Activated CD4-positive, alpha-beta T cell treated with anti-CD3 and anti-CD28 coated beads for 36 hours (primary cell): ENCODE data around the gene TRAK1. TPM values are rescaled to one million over a fixed set of nuclear protein-coding genes. Genes with fewer than 3 reads are reported as not detected.

ENCODE experiments used
- ATAC-seq: fragments of 200-7000 bp; cut with Tn5 transposase; one replicate; pipeline ENCODE4 v1.10.0; 2021; ENCODE audit warnings: mild to moderate bottlenecking, moderate library complexity
- CTCF ChIA-PET: fragments of 350-600 bp; sonication (Branson Sonifier 250); formaldehyde crosslinking; loops from one replicate; lab custom pipeline; 2021; ENCODE audit warnings: antibody characterized with exemption; lab: Charles Lee
- POLR2A ChIA-PET: fragments of 350-600 bp; sonication (Branson Sonifier 250); formaldehyde crosslinking; loops from one replicate; lab custom pipeline; 2021; ENCODE audit warnings: antibody characterized with exemption, inconsistent platforms; lab: Charles Lee
- DNase-seq: peaks from one replicate; pipeline ENCODE4 v3.0.0-alpha.2; 2020
- H3K27ac Mint-ChIP-seq: one replicate; pipeline ENCODE4 v1.8.0; 2021; ENCODE audit warnings: mixed read lengths
- H3K27me3 Mint-ChIP-seq: one replicate; pipeline ENCODE4 v1.8.0; 2021; ENCODE audit warnings: mixed read lengths
- H3K36me3 Mint-ChIP-seq: one replicate; pipeline ENCODE4 v1.8.0; 2021; ENCODE audit warnings: low read depth, mixed read lengths
- H3K4me1 Mint-ChIP-seq: one replicate; pipeline ENCODE4 v1.8.0; 2021; ENCODE audit warnings: mixed read lengths
- H3K4me3 Mint-ChIP-seq: one replicate; pipeline ENCODE4 v1.8.0; 2021; ENCODE audit warnings: mild to moderate bottlenecking, moderate library complexity, mixed read lengths
- H3K9me3 Mint-ChIP-seq: one replicate; pipeline ENCODE4 v1.8.0; 2021; ENCODE audit warnings: low read depth, mixed read lengths
- intact Hi-C, 2 experiments: fragments of 100-400 bp; cut with DNase I in 1 of 2; cut with micrococcal nuclease in 1 of 2; formaldehyde crosslinking; loops; one replicate each; pipeline versions ENCODE4 v1.14.2 to v1.15.1; 2022 to 2024; cut with DNase I, micrococcal nuclease
- total RNA-seq, 2 experiments: library from RNA; stranded (reverse); gene quantifications; one replicate each; pipeline ENCODE4 v1.2.3, GENCODE V29; 2021

The TRAK1 gene
- total RNA-seq, 2 experiments from 2014 or later = 22.4 to 23.6 TPM

DNA sequence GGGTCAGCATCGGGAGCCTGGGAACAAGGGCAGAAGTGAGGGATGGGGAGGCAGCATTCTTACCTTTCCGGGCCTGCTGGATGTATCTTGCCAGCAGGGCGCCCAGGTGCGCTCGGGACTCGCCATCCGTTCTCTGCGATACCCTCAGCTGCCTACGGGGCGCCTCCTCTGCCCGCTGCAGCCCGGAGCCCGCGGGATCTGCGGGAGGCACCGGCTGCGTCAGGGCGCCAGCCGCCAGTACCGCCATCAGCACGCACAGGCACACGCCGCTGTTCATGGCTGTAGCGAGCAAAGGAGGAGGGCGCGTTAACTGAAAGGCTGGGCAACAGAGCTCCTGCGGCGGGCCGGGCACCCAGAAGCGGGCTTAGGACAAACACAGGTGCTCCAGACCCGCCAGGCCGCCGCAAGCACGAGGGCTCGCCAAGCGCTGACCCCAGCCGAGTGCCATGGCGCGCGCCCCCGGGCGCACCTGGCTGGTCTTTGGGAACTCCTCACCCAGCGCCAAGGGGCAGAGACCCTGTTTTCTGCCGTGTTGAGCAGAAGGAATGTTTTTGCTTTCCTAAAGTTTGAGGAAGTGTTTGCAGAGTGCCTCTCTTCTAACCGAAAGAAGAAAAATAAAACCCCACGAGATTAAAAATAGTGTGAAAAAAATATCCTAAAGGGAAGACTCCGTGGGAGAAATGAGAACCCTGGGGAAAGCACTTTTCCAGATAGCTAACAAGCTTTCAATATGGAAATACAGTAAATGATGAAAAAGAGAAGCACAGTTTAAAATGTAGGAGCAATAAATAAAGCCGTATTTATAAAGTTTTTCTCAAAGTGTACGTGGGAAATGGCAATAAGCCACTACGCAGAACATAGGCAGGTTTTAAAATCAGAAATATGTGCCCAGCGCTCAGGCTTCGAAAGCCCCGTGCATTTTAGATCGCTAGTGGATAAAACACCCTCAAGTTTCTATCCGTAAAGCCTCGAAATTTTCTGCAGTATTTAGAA, 172.5 kb downstream of the TRAK1 start:
- no peak overlapping the region for H3K27ac Mint-ChIP-seq
- H3K4me1 Mint-ChIP-seq = peaks cover 9% of the 10 kb centered on the region
- H3K9me3 Mint-ChIP-seq = no peaks in the 10 kb centered on the region
- ChIA-PET POLR2A (no interaction called here), CTCF (interaction anchor here (0.5 to 2.0 kb wide), 6 partner anchors 9 to 1420 kb away, joined by 3 to 13 read pairs (median 6); no protein-coding TSS in a partner anchor)
- ATAC-seq = peak; percentile 60
- peaks cover 53% of the 10 kb centered on the region for H3K27me3 Mint-ChIP-seq
- no peak overlapping the region for H3K4me3 Mint-ChIP-seq
- no peaks in the 10 kb centered on the region for H3K36me3 Mint-ChIP-seq
- intact Hi-C loops = loop anchor here in 1 of 2 experiments (1.0 kb wide), 1 partner anchor 16 kb away; no protein-coding TSS in a partner anchor
- DNase-seq = peak; percentile 51

DNA sequence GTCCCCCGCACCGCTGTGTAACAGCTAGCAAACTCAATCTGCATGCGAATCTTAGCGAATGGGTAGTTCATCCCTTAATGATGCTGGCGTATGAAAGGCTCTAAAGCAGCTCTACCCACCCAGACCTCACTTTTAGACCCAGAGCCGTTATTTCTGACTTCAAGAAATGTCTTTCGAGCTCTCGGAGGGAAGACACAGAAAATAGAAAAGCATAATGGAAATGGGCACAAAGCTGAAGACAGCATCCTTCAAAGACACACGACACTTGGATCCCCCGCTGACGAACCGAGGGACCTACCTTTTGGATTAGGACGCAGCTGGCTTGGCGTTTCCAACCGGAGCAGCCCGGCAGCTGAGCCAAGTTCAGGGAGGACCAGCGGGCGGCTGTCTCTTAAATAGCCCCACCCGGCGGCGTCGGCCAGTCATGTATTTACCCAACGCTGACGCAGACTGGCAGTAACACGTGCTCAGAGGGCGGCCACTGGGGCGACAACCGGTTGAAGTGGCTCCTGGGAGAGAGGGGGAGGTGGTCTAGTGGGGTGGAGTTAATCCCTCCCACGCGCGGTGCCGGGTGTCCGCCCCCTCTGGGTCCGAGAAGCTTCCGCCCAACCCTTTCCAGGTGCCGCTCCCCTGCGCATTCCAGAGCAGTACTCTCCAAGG, 173.4 kb downstream of the TRAK1 start:
- no peak overlapping the region for H3K4me3 Mint-ChIP-seq
- DNase-seq (peak; percentile 60), ATAC-seq (peak; percentile 58)
- intact Hi-C loops = loop anchor here in 1 of 2 experiments (1.0 kb wide), 1 partner anchor 17 kb away; no protein-coding TSS in a partner anchor
- ChIA-PET POLR2A (no interaction called here), CTCF (interaction anchor here (0.8 to 1.7 kb wide), 2 partner anchors 8 to 179 kb away, joined by 5 to 8 read pairs; no protein-coding TSS in a partner anchor)
- H3K36me3 Mint-ChIP-seq = no peaks in the 10 kb centered on the region
- H3K27ac Mint-ChIP-seq = no peak overlapping the region
- no peaks in the 10 kb centered on the region for H3K9me3 Mint-ChIP-seq
- peaks cover 57% of the 10 kb centered on the region for H3K27me3 Mint-ChIP-seq
- peaks cover 9% of the 10 kb centered on the region for H3K4me1 Mint-ChIP-seq

DNA sequence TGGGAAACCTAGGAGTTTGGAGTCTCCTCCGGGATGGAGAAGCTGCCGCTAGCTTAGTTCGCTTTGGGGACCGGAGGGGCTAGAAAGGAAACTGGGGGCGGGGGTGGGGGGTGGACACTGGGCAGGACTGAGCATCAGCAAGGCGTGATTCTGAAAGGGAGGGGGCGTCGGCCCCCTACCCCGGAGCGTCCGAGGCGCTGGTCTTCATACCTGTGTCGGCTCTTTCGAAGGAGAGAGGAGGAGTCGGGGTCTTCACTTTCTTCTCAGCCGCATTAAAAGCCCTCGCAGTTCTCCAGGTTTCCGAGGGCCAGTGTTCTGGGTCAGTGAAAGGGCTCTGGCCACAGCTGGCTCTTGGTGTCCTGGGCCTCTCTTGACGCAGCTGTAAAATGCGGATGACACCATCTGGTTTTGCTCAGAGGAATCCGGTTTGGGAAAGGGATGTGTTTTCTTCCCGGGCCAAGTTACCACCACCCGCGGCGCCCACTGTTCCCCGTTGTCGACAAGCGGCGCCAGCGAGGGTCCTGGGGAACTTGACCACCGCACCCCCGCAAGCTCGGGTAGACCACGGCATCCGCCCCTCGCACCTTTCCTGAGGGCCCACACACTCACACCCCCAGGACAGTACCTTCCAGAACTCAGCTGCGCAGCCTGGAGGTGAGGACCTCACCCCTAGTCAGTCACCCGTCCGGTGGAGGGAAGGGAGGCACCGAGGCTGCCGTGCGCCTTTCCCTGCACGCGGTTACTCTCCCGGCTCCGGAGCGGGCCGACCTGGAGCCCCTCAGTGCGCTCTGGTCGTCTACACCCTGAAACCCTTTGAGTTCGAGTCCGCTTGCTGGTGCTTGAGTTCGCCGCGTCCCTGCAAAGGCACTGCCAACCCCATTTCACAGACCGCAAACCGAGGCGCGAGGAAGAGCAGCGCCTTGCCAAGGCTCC, 174.2 kb downstream of the TRAK1 start:
- no peak for DNase-seq
- H3K9me3 Mint-ChIP-seq = no peaks in the 10 kb centered on the region
- no peaks in the 10 kb centered on the region for H3K36me3 Mint-ChIP-seq
- no peak overlapping the region for H3K27ac Mint-ChIP-seq
- ATAC-seq = no peak
- H3K4me3 Mint-ChIP-seq = no peak overlapping the region
- ChIA-PET POLR2A (no interaction called here), CTCF (interaction anchor here (1.7 kb wide), 1 partner anchor 178 kb away, joined by 8 read pairs; no protein-coding TSS in a partner anchor)
- peaks cover 9% of the 10 kb centered on the region for H3K4me1 Mint-ChIP-seq
- intact Hi-C loops = no loop called here
- H3K27me3 Mint-ChIP-seq = peaks cover 60% of the 10 kb centered on the region

DNA sequence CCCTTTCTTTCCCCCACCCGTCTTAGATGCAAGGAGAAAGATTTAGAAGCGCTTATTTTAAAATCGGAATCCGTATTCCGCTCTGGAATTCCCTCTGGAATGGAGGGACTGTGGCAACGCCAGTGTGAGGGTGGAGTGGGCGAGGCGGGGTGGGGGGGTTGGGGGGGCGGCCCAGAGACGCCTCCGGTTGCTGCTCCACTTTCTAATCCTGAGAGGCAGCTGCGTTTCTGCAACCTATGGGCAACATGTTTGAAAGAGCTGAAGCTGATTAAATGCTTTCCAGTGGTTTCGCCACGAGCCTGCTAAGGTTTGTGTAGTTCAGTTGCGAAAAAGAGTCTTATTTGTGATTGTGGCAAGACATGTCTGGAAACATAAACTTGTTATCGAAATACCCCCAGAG, 174.9 kb downstream of the TRAK1 start, which contains the start of gene CCK:
Gene CCK (minus strand): TSS at position 101 of the 400 bp plus-strand sequence. CDS start 2,555 bp downstream, outside the sequence.
- peaks cover 9% of the 10 kb centered on the region for H3K4me1 Mint-ChIP-seq
- no peak for DNase-seq
- no peaks in the 10 kb centered on the region for H3K36me3 Mint-ChIP-seq
- ChIA-PET CTCF (no interaction called here), POLR2A (interaction anchor here (0.6 kb wide), 1 partner anchor 178 kb away, joined by 4 read pairs; no protein-coding TSS in a partner anchor)
- intact Hi-C loops = no loop called here
- H3K4me3 Mint-ChIP-seq = no peak within 1 kb of the TSS
- ATAC-seq = no peak
- H3K9me3 Mint-ChIP-seq = no peaks in the 10 kb centered on the region
- no peak within 1 kb of the TSS for H3K27ac Mint-ChIP-seq
- H3K27me3 Mint-ChIP-seq = peaks cover 59% of the 10 kb centered on the region

DNA sequence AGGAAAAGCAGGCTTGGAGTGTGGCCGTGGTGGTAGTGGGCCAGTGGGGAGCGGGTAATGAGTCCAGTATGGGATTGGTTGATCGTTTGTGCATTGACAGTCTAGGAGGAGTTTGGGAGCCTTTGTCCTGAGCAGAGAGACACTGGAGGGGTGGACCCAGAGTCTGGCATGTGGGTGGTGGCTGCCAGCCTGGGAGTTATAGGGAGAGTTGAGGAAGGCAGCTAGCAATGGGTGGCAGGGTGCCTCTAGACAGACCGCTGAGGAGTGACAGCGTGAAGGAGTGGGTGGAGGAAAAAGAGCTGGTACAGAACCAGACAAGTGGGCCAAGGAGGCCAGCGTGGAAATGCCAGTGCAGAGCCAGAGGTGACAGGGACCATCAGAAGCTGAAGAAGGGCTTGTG, 176.7 kb downstream of the TRAK1 start:
- Mint-ChIP-seq H3K36me3 (no peaks in the 10 kb centered on the region), H3K27me3 (peaks cover 51% of the 10 kb centered on the region), H3K4me3 (no peak overlapping the region), H3K9me3 (peaks cover 2% of the 10 kb centered on the region), H3K4me1 (peaks cover 9% of the 10 kb centered on the region), H3K27ac (no peak overlapping the region)
- DNase-seq = no peak
- POLR2A ChIA-PET = no interaction called here
- CTCF ChIA-PET = interaction anchor here (0.7 to 2.0 kb wide), 2 partner anchors 20 to 179 kb away, joined by 3 to 7 read pairs; no protein-coding TSS in a partner anchor
- no peak for ATAC-seq
- intact Hi-C loops = no loop called here

DNA sequence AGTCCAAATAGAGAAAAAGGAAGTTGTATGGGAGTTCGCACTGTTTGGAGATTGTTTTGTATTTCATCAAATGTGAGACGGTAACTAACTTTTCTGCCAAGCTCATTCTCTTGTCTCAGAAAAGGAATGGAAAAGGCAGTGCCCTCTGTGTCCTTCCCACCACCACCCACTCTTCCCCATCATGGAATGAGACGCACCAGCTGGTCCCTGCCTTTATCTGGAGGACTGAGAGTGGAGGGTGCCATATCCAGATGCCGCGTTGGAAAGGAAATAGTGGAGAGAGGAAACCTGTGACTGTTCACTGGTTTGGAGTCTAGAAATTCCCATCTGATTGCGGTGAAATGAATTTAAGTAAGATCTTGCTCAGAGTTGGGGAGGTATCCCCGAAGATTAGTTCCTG, 178.5 kb downstream of the TRAK1 start:
- intact Hi-C loops = no loop called here
- Mint-ChIP-seq H3K9me3 (peaks cover 2% of the 10 kb centered on the region), H3K4me1 (peaks cover under 1% of the 10 kb centered on the region), H3K36me3 (no peaks in the 10 kb centered on the region), H3K4me3 (no peak overlapping the region), H3K27me3 (peaks cover 39% of the 10 kb centered on the region), H3K27ac (no peak overlapping the region)
- ATAC-seq (no peak), DNase-seq (no peak)
- CTCF ChIA-PET = interaction anchor here (2.0 kb wide), 1 partner anchor 22 kb away, joined by 7 read pairs; no protein-coding TSS in a partner anchor
- POLR2A ChIA-PET = no interaction called here

DNA sequence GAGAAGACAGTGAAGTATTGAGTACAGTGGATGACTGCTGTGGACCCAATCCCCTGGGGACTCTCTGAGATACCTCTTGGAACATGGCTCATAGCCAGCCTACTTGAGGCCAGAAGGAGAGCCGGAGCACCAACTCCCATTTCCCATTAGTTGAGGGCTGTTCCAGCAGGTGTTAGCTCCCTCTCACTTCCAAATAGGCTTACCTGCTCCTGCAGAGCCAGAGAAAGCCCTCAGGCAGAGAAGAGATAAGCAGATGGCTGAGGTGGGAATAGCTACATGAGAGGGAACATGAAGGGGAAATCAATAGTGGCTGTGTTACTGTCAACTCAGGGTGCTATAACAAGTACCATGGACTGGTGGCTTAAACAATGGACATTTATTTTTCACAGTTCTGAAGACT, 179.4 kb downstream of the TRAK1 start:
- H3K27me3 Mint-ChIP-seq = peaks cover 33% of the 10 kb centered on the region
- CTCF ChIA-PET = interaction anchor here (1.0 to 1.3 kb wide), 2 partner anchors 23 to 24 kb away, joined by 3 read pairs; no protein-coding TSS in a partner anchor
- no peak overlapping the region for H3K27ac Mint-ChIP-seq
- no peak overlapping the region for H3K4me3 Mint-ChIP-seq
- no peak for ATAC-seq
- no peaks in the 10 kb centered on the region for H3K4me1 Mint-ChIP-seq
- peaks cover 2% of the 10 kb centered on the region for H3K9me3 Mint-ChIP-seq
- POLR2A ChIA-PET = no interaction called here
- intact Hi-C loops = no loop called here
- H3K36me3 Mint-ChIP-seq = no peaks in the 10 kb centered on the region
- DNase-seq = no peak

DNA sequence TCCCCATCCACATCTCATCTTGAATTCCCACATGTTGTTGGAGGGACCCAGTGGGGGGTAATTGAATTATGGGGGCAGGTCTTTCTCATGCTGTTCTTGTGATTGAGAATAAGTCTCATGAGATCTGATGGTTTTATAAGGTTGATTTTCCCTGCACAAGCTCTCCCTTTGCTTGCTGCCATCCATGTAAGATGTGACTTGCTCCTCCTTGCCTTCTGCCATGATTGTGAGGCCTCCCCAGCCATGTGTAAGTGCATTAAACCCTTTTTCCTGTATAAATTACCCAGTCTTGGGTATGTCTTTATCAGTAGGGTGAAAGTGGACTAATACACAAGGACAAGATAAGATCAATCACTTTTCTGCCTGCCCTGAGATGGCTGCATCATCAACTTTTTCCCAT, 180.6 kb downstream of the TRAK1 start:
- no peak overlapping the region for H3K4me3 Mint-ChIP-seq
- no peaks in the 10 kb centered on the region for H3K4me1 Mint-ChIP-seq
- intact Hi-C loops = no loop called here
- H3K36me3 Mint-ChIP-seq = no peaks in the 10 kb centered on the region
- ATAC-seq = no peak
- ChIA-PET CTCF (interaction anchor here (1.3 kb wide), 1 partner anchor 25 kb away, joined by 3 read pairs; no protein-coding TSS in a partner anchor), POLR2A (no interaction called here)
- H3K27ac Mint-ChIP-seq = no peak overlapping the region
- H3K27me3 Mint-ChIP-seq = peaks cover 25% of the 10 kb centered on the region
- H3K9me3 Mint-ChIP-seq = peaks cover 2% of the 10 kb centered on the region
- DNase-seq = no peak

DNA sequence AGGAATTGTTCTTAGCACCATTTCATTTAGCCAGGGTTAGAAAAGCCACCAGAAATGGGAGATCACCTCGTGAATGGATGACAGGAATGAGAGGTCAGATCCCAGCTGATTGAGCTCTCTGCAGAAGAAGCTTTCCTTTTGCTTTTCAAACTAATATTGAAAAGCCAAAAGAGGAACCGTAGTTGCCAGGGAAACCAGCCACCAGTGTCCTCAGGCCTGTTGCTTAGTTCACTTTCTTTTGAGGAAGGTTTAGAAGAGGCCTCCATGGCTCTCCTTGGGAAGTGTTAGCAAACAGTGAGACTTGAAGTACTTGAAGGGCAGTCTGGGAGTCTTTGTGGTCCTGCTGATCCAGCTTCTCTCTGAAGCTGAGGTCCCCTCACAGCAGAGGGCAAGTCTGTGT, 182.2 kb downstream of the TRAK1 start:
- no peak for DNase-seq
- H3K4me3 Mint-ChIP-seq = no peak overlapping the region
- H3K36me3 Mint-ChIP-seq = no peaks in the 10 kb centered on the region
- POLR2A ChIA-PET = no interaction called here
- H3K27ac Mint-ChIP-seq = no peak overlapping the region
- intact Hi-C loops = no loop called here
- H3K4me1 Mint-ChIP-seq = no peaks in the 10 kb centered on the region
- no peak for ATAC-seq
- H3K9me3 Mint-ChIP-seq = peaks cover 2% of the 10 kb centered on the region
- CTCF ChIA-PET = interaction anchor here (0.7 to 0.8 kb wide), 2 partner anchors 12 to 278 kb away, joined by 3 read pairs; no protein-coding TSS in a partner anchor
- peaks cover 14% of the 10 kb centered on the region for H3K27me3 Mint-ChIP-seq

DNA sequence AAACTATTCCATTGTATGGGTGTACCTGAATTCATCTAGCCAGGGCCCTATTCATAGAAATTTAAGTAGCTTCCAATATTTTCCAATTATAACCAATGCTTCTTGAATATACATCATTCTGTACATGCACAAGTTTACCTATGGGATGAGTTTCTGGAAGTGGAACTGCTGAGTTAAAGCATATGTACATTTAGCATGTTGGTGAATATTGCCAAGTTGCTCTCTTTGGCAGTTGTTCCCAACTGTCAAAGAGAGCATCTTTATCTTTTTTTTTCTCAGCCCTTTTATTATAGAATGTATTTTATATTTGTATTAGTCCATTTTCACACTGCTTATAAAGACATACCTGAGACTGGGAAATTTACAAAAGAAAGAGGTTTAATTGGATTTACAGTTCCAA, 183.1 kb downstream of the TRAK1 start:
- Mint-ChIP-seq H3K36me3 (no peaks in the 10 kb centered on the region), H3K9me3 (peaks cover 2% of the 10 kb centered on the region), H3K27me3 (peaks cover 9% of the 10 kb centered on the region), H3K4me1 (no peaks in the 10 kb centered on the region), H3K27ac (no peak overlapping the region), H3K4me3 (no peak overlapping the region)
- intact Hi-C loops = no loop called here
- POLR2A ChIA-PET = no interaction called here
- DNase-seq = no peak
- CTCF ChIA-PET = interaction anchor here (0.7 kb wide), 1 partner anchor 58 kb away, joined by 3 read pairs; no protein-coding TSS in a partner anchor
- no peak for ATAC-seq
